Hepatocyte (in vitro differentiated cells): ENCODE results near the gene FOXA2. TPM values are rescaled to one million over a fixed set of nuclear protein-coding genes. Genes with fewer than 3 reads are reported as not detected.

ENCODE experiments used
- DNase-seq: peaks from one replicate; pipeline ENCODE4 v3.0.0-alpha.2; 2016; ENCODE audit warnings: low spot score
- H2AFZ ChIP-seq: fragments of 200-600 bp; sonication (generic); 2 replicates; pipeline ENCODE4 v1.6.0; 2016; ENCODE audit warnings: antibody characterized with exemption, mild to moderate bottlenecking
- H3K27ac ChIP-seq: fragments of 200-600 bp; sonication (generic); 2 replicates; pipeline ENCODE4 v1.5.1; 2016; ENCODE audit warnings: mild to moderate bottlenecking
- H3K27me3 ChIP-seq: fragments of 200-600 bp; sonication (generic); 2 replicates; pipeline ENCODE4 v1.6.1; 2016
- H3K36me3 ChIP-seq: fragments of 200-600 bp; sonication (generic); replicated peaks from 2 replicates; pipeline ENCODE4 v1.5.1; 2016; ENCODE audit warnings: low read depth; ENCODE audit not compliant: insufficient read depth
- H3K4me1 ChIP-seq: fragments of 200-600 bp; sonication (generic); 2 replicates; pipeline ENCODE4 v1.5.1; 2016; ENCODE audit warnings: mild to moderate bottlenecking, moderate library complexity; ENCODE audit not compliant: insufficient read depth
- H3K4me2 ChIP-seq: fragments of 200-600 bp; sonication (generic); 2 replicates; pipeline ENCODE4 v1.6.0; 2016
- H3K4me3 ChIP-seq: fragments of 200-600 bp; sonication (generic); 2 replicates; pipeline ENCODE4 v1.5.1; 2016; ENCODE audit warnings: mild to moderate bottlenecking
- H3K79me2 ChIP-seq: fragments of 200-600 bp; sonication (generic); 2 replicates; pipeline ENCODE4 v1.6.0; 2017; ENCODE audit warnings: mild to moderate bottlenecking
- H3K9me2 ChIP-seq: fragments of 200-600 bp; sonication (generic); replicated peaks from 2 replicates; pipeline ENCODE4 v1.6.0; 2017; ENCODE audit warnings: mild to moderate bottlenecking; ENCODE audit not compliant: insufficient read depth
- H3K9me3 ChIP-seq: fragments of 200-600 bp; sonication (generic); 2 replicates; pipeline ENCODE4 v1.5.1; 2016; ENCODE audit warnings: low read depth, mild to moderate bottlenecking
- H4K20me1 ChIP-seq: fragments of 200-600 bp; sonication (generic); 2 replicates; pipeline ENCODE4 v1.6.0; 2016; ENCODE audit warnings: mild to moderate bottlenecking; ENCODE audit not compliant: insufficient read depth, poor library complexity, severe bottlenecking
- EZH2 ChIP-seq: fragments of 200-600 bp; sonication (generic); IDR thresholded peaks from 2 replicates; pipeline ENCODE4 v1.6.1; 2016; ENCODE audit warnings: antibody characterized with exemption, mild to moderate bottlenecking, borderline replicate concordance
- EZH2phosphoT487 ChIP-seq: fragments of 200-600 bp; sonication (generic); IDR thresholded peaks from one replicate; pipeline ENCODE4 v1.6.1; 2018; ENCODE audit warnings: antibody characterized with exemption, mild to moderate bottlenecking, low read depth, moderate library complexity; ENCODE audit not compliant: unreplicated experiment, severe bottlenecking
- WGBS: methylation state at CpG from one replicate; pipeline ENCODE4 v1.1.6; 2016; ENCODE audit warnings: low lambda C conversion rate; ENCODE audit errors: missing lambda C conversion rate; 5-methylcytosine and 5-hydroxymethylcytosine counted together
- polyA plus RNA-seq: library from polyadenylated mRNA; unstranded; fragments of >200 nt; fragmentation: Nextera tagmentation; extraction: Ambion mirVana; gene quantifications from 2 replicates; pipeline ENCODE4 v1.2.1, GENCODE V29; 2016
- total RNA-seq: library from RNA; depleted of rRNA; stranded (reverse); fragments of >200 nt; gene quantifications from 2 replicates; pipeline ENCODE4 v1.2.3, GENCODE V29; 2014
- TF ChIP-seq, protein P1 (sequence below): fragments of 200-600 bp; sonication (generic); IDR thresholded peaks from 2 replicates; pipeline ENCODE4 v1.5.1; 2016; ENCODE audit warnings: antibody characterized with exemption, mild to moderate bottlenecking; ENCODE audit not compliant: poor library complexity

Gene FOXA2
- total and polyA plus RNA-seq, 2 experiments from 2014 or later = 7.9 to 13.3 TPM

DNA sequence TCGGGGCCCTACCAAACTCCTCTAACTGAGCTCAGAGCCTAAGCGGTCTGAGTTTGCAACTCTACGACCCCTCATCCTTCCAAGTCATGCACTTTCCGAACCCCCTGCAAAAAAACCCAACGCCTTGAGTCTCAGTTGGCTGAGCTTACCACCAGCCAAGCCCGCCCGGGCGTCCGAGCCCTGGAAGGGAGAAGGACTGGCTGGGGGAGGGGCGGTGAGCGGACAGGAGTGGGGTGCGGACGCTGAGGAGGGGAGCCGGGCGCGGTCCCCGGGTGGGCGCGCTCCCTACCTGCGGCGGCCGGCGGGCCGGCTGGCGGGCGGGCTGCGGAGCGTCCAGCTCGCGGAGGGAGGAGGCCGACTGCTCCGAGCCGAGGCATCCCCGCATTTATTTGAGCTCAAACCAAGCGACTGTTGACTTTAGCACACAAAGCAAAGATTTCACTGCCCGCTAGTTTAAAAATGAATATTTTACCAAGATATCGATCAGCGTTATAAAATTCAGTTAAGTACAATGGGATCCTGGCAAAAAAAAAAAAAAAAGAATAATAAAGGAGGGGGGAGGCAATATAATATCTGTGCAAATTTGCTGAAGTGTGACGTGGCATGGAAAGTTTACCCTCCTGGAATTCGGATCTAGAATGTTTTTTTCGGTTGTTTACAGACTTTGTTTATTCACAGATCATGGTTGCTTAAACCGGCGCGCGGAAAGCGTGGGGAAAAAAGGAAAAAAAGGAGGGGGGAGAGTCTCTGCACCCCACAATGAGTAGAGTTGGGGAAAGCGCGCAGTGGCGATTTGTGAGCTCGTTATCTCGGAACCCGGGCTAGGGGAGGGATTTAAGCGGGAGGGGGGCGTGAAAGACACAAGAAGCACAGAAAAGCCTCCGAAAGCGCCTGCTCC is 5.9 kb downstream of the FOXA2 start:
- DNase-seq = peak; percentile 54
- H3K9me2 ChIP-seq = no peaks in the 10 kb centered on the region
- peaks cover 28% of the 10 kb centered on the region for H3K79me2 ChIP-seq
- 3% methylated on average over 33 of the region's 56 CpGs for WGBS
- peak overlapping the region; percentile 82 for H3K4me2 ChIP-seq
- H3K4me1 ChIP-seq = peaks cover 29% of the 10 kb centered on the region
- peak overlapping the region; percentile 33 for H2AFZ ChIP-seq
- peak overlapping the region; percentile 32 for H3K27ac ChIP-seq
- TF ChIP-seq EZH2phosphoT487 (no peak), EZH2 (peak; percentile 95)
- TF ChIP-seq, protein P1, sequence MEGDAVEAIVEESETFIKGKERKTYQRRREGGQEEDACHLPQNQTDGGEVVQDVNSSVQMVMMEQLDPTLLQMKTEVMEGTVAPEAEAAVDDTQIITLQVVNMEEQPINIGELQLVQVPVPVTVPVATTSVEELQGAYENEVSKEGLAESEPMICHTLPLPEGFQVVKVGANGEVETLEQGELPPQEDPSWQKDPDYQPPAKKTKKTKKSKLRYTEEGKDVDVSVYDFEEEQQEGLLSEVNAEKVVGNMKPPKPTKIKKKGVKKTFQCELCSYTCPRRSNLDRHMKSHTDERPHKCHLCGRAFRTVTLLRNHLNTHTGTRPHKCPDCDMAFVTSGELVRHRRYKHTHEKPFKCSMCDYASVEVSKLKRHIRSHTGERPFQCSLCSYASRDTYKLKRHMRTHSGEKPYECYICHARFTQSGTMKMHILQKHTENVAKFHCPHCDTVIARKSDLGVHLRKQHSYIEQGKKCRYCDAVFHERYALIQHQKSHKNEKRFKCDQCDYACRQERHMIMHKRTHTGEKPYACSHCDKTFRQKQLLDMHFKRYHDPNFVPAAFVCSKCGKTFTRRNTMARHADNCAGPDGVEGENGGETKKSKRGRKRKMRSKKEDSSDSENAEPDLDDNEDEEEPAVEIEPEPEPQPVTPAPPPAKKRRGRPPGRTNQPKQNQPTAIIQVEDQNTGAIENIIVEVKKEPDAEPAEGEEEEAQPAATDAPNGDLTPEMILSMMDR = no peak
- H3K9me3 ChIP-seq = no peaks in the 10 kb centered on the region
- no peaks in the 10 kb centered on the region for H4K20me1 ChIP-seq
- no peaks in the 10 kb centered on the region for H3K36me3 ChIP-seq
- peaks cover 97% of the 10 kb centered on the region for H3K27me3 ChIP-seq
- H3K4me3 ChIP-seq = peak overlapping the region; percentile 27

DNA sequence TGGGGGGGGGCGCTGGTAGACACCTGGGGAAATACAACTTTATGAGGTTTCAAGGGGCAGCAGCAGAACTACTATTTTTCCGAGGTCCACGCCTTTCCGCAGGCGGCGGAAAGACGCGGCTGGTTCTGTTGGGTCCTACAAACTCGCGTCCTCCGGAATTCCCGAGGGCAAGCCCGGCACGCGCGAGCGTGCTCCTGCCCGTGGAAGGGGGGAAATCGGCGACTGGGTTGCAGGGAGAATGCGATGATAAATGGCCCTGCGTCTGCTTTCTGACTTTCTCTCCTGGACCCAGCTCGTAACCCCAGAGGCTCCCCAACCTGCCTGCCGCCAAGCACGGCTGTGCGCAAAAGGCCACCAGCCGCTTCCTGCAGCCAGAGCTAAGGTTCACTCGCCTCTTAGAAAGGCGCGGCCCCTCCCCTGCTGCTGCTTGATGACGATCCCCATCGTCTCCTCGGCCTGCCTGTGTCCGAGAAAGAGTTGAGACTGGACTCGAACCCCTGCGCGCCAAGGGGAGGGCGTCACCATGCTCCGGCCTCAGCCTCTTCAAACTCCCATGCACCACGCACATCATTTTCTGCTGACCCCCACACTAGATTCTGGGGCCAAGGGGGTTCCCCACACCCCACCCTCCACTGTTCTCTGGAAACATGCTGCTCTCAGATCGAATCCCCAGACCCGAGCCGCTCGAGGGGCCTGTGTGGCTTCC is 6.7 kb downstream of the FOXA2 start:
- Histone ChIP-seq H3K27me3 (peaks cover 97% of the 10 kb centered on the region), H3K4me2 (peak overlapping the region; percentile 82), H3K36me3 (no peaks in the 10 kb centered on the region), H3K27ac (peak overlapping the region; percentile 32), H3K4me1 (peaks cover 23% of the 10 kb centered on the region), H3K9me2 (no peaks in the 10 kb centered on the region), H3K79me2 (peaks cover 29% of the 10 kb centered on the region), H3K9me3 (no peaks in the 10 kb centered on the region), H2AFZ (no peak overlapping the region), H3K4me3 (peak overlapping the region; percentile 23), H4K20me1 (no peaks in the 10 kb centered on the region)
- WGBS = 2% methylated on average over 37 of the region's 44 CpGs
- TF ChIP-seq EZH2 (no peak), EZH2phosphoT487 (no peak)
- TF ChIP-seq, protein P1 = no peak
- DNase-seq = peak; percentile 57

DNA sequence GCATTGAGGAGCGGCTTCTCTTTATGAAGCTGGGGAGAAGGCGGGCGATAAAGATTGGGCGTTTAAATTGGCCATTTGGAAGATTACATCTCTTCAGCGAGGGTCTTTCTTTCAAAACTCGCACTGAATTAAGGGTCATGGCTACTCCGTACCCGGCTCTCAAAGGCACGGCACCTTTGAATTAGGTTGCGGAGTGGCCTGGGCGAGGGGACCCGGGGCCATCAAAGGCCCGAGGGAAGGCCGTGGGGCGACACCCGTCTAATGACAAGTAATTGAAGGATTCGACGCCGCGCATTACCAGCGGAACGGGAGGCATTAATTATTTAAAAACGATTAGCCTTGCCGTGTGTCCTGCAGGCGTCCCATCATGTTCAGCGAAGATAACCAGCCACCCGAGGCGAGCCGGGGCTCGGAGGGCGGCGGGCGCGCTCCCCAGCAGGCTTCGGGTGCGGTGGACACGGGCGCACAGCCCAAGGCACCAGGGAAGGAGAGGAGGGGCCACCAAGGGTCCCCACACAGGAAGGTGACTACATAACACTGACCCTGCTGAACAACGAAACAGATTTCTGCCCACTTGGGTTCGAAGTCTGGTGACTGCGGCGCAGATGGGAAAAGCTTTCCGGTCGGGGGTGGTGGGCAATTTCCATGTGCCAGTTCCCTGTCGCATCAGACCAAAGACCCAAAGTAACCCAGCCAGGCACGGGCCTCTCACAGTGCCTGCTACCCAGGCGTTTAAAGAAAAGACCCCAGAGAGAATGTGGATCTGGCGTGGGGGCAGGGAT is 7.4 kb downstream of the FOXA2 start:
- Histone ChIP-seq H3K9me3 (no peaks in the 10 kb centered on the region), H3K79me2 (peaks cover 24% of the 10 kb centered on the region), H4K20me1 (no peaks in the 10 kb centered on the region), H3K9me2 (no peaks in the 10 kb centered on the region), H2AFZ (no peak overlapping the region), H3K4me2 (peak overlapping the region; percentile 82), H3K4me3 (peak overlapping the region; percentile 23), H3K27me3 (peaks cover 97% of the 10 kb centered on the region), H3K27ac (peak overlapping the region; percentile 32), H3K4me1 (peaks cover 15% of the 10 kb centered on the region), H3K36me3 (no peaks in the 10 kb centered on the region)
- WGBS = 7% methylated on average over 45 of the region's 48 CpGs
- TF ChIP-seq EZH2phosphoT487 = no peak
- peak; percentile 90 for TF ChIP-seq EZH2
- TF ChIP-seq, protein P1 = no peak
- DNase-seq = no peak
